Activated naive CD4-positive, alpha-beta T cell treated with anti-CD3 and anti-CD28 coated beads for 36 hours (primary cell): ENCODE data around the gene DNAL1. TPM values are rescaled to one million over a fixed set of nuclear protein-coding genes. Genes with fewer than 3 reads are reported as not detected.
"Not testable (repeated sequence)": the region's sequence is repeated elsewhere in the genome, so short reads cannot be mapped to it uniquely, and the experiment has no call there.

Experiments
- CTCF ChIA-PET: fragments of 350-600 bp; sonication (Branson Sonifier 250); formaldehyde crosslinking; loops from one replicate; lab custom pipeline; 2021; ENCODE audit warnings: antibody characterized with exemption; lab: Charles Lee
- DNase-seq: peaks from one replicate; pipeline ENCODE4 v3.0.0-alpha.2; 2020
- H3K27ac Mint-ChIP-seq: one replicate; pipeline ENCODE4 v1.8.0; 2021; ENCODE audit warnings: mild to moderate bottlenecking, mixed read lengths
- H3K27me3 Mint-ChIP-seq: one replicate; pipeline ENCODE4 v1.8.0; 2021; ENCODE audit warnings: low read depth, mixed read lengths
- H3K36me3 Mint-ChIP-seq: one replicate; pipeline ENCODE4 v1.8.0; 2021; ENCODE audit warnings: low read depth, mixed read lengths
- H3K4me1 Mint-ChIP-seq: one replicate; pipeline ENCODE4 v1.8.0; 2021; ENCODE audit warnings: low read depth, mixed read lengths
- H3K4me3 Mint-ChIP-seq: one replicate; pipeline ENCODE4 v1.8.0; 2021; ENCODE audit warnings: mild to moderate bottlenecking, moderate library complexity, mixed read lengths
- H3K9me3 Mint-ChIP-seq: one replicate; pipeline ENCODE4 v1.8.0; 2021; ENCODE audit warnings: mixed read lengths
- intact Hi-C: fragments of 100-400 bp; cut with micrococcal nuclease; formaldehyde crosslinking; loops from one replicate; pipeline ENCODE4 v1.15.1; 2023
- total RNA-seq, 2 experiments: library from RNA; stranded (reverse); gene quantifications; one replicate each; pipeline ENCODE4 v1.2.3, GENCODE V29; 2021

DNAL1 gene
- total RNA-seq, 2 experiments from 2014 or later: 4.4 TPM

GRCh38 chr14:73623504-73624054 is 21.2 kb upstream of the DNAL1 start:
- Mint-ChIP-seq H3K4me1 (peaks cover 2% of the 10 kb centered on the region), H3K4me3 (no peak overlapping the region), H3K27ac (no peak overlapping the region), H3K27me3 (no peaks in the 10 kb centered on the region), H3K36me3 (no peaks in the 10 kb centered on the region), H3K9me3 (no peaks in the 10 kb centered on the region)
- intact Hi-C loops: no loop called here
- CTCF ChIA-PET: no interaction called here
- no peak for DNase-seq

- Mint-ChIP-seq H3K9me3 (no peaks in the 10 kb centered on the region), H3K4me1 (peaks cover 2% of the 10 kb centered on the region), H3K36me3 (no peaks in the 10 kb centered on the region), H3K4me3 (no peak overlapping the region), H3K27me3 (no peaks in the 10 kb centered on the region), H3K27ac (no peak overlapping the region)
- intact Hi-C loops: no loop called here
- CTCF ChIA-PET: interaction anchor here (0.7 kb wide), 1 partner anchor 19 kb away, joined by 3 read pairs; no protein-coding TSS in a partner anchor
- no peak for DNase-seq
Measured at GRCh38 chr14:73625706-73626105, 19.1 kb upstream of the DNAL1 start.

- Mint-ChIP-seq H3K4me1 (peaks cover 2% of the 10 kb centered on the region), H3K27ac (no peak overlapping the region), H3K9me3 (no peaks in the 10 kb centered on the region), H3K27me3 (no peaks in the 10 kb centered on the region), H3K36me3 (no peaks in the 10 kb centered on the region), H3K4me3 (no peak overlapping the region)
- intact Hi-C loops: no loop called here
- CTCF ChIA-PET: interaction anchor here (0.7 to 0.9 kb wide), 2 partner anchors 38 to 112 kb away, joined by 3 read pairs; no protein-coding TSS in a partner anchor
- no peak for DNase-seq
Measured at GRCh38 chr14:73627151-73627558, 17.6 kb upstream of the DNAL1 start.

GRCh38 chr14:73630009-73630780 is 14.6 kb upstream of the DNAL1 start:
- H3K4me1 Mint-ChIP-seq: peaks cover 6% of the 10 kb centered on the region
- DNase-seq: no peak
- H3K4me3 Mint-ChIP-seq: no peak overlapping the region
- CTCF ChIA-PET: interaction anchor here (1.4 to 8.3 kb wide), 2 partner anchors 60 to 121 kb away, joined by 3 to 98 read pairs; no protein-coding TSS in a partner anchor
- H3K9me3 Mint-ChIP-seq: no peaks in the 10 kb centered on the region
- intact Hi-C loops: loop anchor here (5.0 to 10.0 kb wide), 2 partner anchors 138 to 455 kb away; partner anchors contain the start of gene RIOX1
- no peak overlapping the region for H3K27ac Mint-ChIP-seq
- H3K27me3 Mint-ChIP-seq: peaks cover 6% of the 10 kb centered on the region
- no peaks in the 10 kb centered on the region for H3K36me3 Mint-ChIP-seq

- Mint-ChIP-seq H3K27ac (no peak overlapping the region), H3K27me3 (peaks cover 6% of the 10 kb centered on the region), H3K4me3 (peak overlapping the region; percentile 65), H3K36me3 (no peaks in the 10 kb centered on the region), H3K9me3 (no peaks in the 10 kb centered on the region), H3K4me1 (peaks cover 5% of the 10 kb centered on the region)
- intact Hi-C loops: loop anchor here (1.0 to 10.0 kb wide), 6 partner anchors 64 to 459 kb away; partner anchors contain the start of genes ACOT2, COQ6, FAM161B and RIOX1
- CTCF ChIA-PET: interaction anchor here (0.5 to 8.3 kb wide), 23 partner anchors 11 to 627 kb away, joined by 3 to 98 read pairs (median 3); partner anchors contain the start of genes ACOT4, ACOT6 and DNAL1
- DNase-seq: peak; percentile 74
Measured at GRCh38 chr14:73633116-73634010, 11.4 kb upstream of the DNAL1 start.

GRCh38 chr14:73634011-73634833 is 10.6 kb upstream of the DNAL1 start:
- H3K27ac Mint-ChIP-seq: no peak overlapping the region
- peaks cover 8% of the 10 kb centered on the region for H3K4me1 Mint-ChIP-seq
- H3K36me3 Mint-ChIP-seq: no peaks in the 10 kb centered on the region
- peak; percentile 9 for DNase-seq
- H3K4me3 Mint-ChIP-seq: peak overlapping the region; percentile 65
- CTCF ChIA-PET: interaction anchor here (0.5 to 8.3 kb wide), 14 partner anchors 10 to 461 kb away, joined by 3 to 98 read pairs (median 4); partner anchors contain the start of genes ACOT4, ACOT6 and DNAL1
- H3K27me3 Mint-ChIP-seq: peaks cover 6% of the 10 kb centered on the region
- intact Hi-C loops: loop anchor here (5.0 to 10.0 kb wide), 2 partner anchors 142 to 459 kb away; partner anchors contain the start of gene RIOX1
- no peaks in the 10 kb centered on the region for H3K9me3 Mint-ChIP-seq

GRCh38 chr14:73636355-73636754 is 8.4 kb upstream of the DNAL1 start:
- H3K27ac Mint-ChIP-seq, H3K27me3 Mint-ChIP-seq, H3K9me3 Mint-ChIP-seq, H3K4me1 Mint-ChIP-seq, DNase-seq, H3K4me3 Mint-ChIP-seq, H3K36me3 Mint-ChIP-seq: not testable (repeated sequence)
- intact Hi-C loops: loop anchor here (10.0 kb wide), 1 partner anchor 462 kb away; no protein-coding TSS in a partner anchor
- CTCF ChIA-PET: interaction anchor here (8.3 kb wide), 1 partner anchor 127 kb away, joined by 98 read pairs; no protein-coding TSS in a partner anchor

- Mint-ChIP-seq H3K9me3 (no peaks in the 10 kb centered on the region), H3K4me3 (no peak overlapping the region)
- intact Hi-C loops: loop anchor here (10.0 kb wide), 1 partner anchor 463 kb away; no protein-coding TSS in a partner anchor
Measured at GRCh38 chr14:73637830-73638229, 7.0 kb upstream of the DNAL1 start.

GRCh38 chr14:73640796-73641365 is 3.9 kb upstream of the DNAL1 start:
- H3K36me3 Mint-ChIP-seq: no peaks in the 10 kb centered on the region
- H3K4me1 Mint-ChIP-seq: peaks cover 18% of the 10 kb centered on the region
- H3K4me3 Mint-ChIP-seq: no peak overlapping the region
- H3K27ac Mint-ChIP-seq: no peak overlapping the region
- intact Hi-C loops: loop anchor here (5.0 kb wide), 1 partner anchor 71 kb away; the partner anchor contains the start of gene PNMA1
- no peaks in the 10 kb centered on the region for H3K9me3 Mint-ChIP-seq
- CTCF ChIA-PET: interaction anchor here (0.7 kb wide), 1 partner anchor 125 kb away, joined by 3 read pairs; no protein-coding TSS in a partner anchor
- DNase-seq: no peak
- H3K27me3 Mint-ChIP-seq: no peaks in the 10 kb centered on the region

More at GRCh38 chr14:73637830-73638229, 7.0 kb upstream of the DNAL1 start:
- CTCF ChIA-PET: no interaction called here
- H3K27me3 Mint-ChIP-seq: peaks cover 6% of the 10 kb centered on the region
- peaks cover 10% of the 10 kb centered on the region for H3K4me1 Mint-ChIP-seq
- no peak overlapping the region for H3K27ac Mint-ChIP-seq
- H3K36me3 Mint-ChIP-seq: no peaks in the 10 kb centered on the region
- DNase-seq: no peak

GRCh38 chr14:73645248-73645610 is 443 bp downstream of the DNAL1 start:
- H3K36me3 Mint-ChIP-seq: no peaks in the 10 kb centered on the region

More at GRCh38 chr14:73645248-73645610, 443 bp downstream of the DNAL1 start:
- DNase-seq: no peak
- intact Hi-C loops: loop anchor here (2.0 kb wide), 1 partner anchor 76 kb away; the partner anchor contains the start of gene ACOT2
- no peaks in the 10 kb centered on the region for H3K9me3 Mint-ChIP-seq
- H3K4me1 Mint-ChIP-seq: peaks cover 17% of the 10 kb centered on the region
- peak overlapping the region; percentile 86 for H3K27ac Mint-ChIP-seq
- H3K4me3 Mint-ChIP-seq: peak overlapping the region; percentile 92
- no peaks in the 10 kb centered on the region for H3K27me3 Mint-ChIP-seq
- CTCF ChIA-PET: interaction anchor here (1.3 kb wide), 1 partner anchor 12 kb away, joined by 4 read pairs; no protein-coding TSS in a partner anchor
